ENCODE results near the gene ADARB2. TPM values are rescaled to one million over a fixed set of nuclear protein-coding genes. Genes with fewer than 3 reads are reported as not detected.

ADARB2 gene
- total RNA-seq, 2 experiments from 2014 or later = not detected

GRCh38 chr10:1576467-1577372 is 160.6 kb downstream of the ADARB2 start:
- POLR2A ChIA-PET = no interaction called here
- CTCF ChIA-PET = no interaction called here

GRCh38 chr10:1575481-1576244 is 161.7 kb downstream of the ADARB2 start:
- ChIA-PET CTCF (no interaction called here), POLR2A (no interaction called here)

GRCh38 chr10:1574719-1575118 is 162.6 kb downstream of the ADARB2 start:
- CTCF ChIA-PET = no interaction called here
- POLR2A ChIA-PET = no interaction called here

GRCh38 chr10:1573981-1574380 is 163.3 kb downstream of the ADARB2 start:
- CTCF ChIA-PET = no interaction called here
- POLR2A ChIA-PET = no interaction called here

- CTCF ChIA-PET = interaction anchor here (0.6 kb wide), 1 partner anchor 15 kb away, joined by 3 read pairs; no protein-coding TSS in a partner anchor
- POLR2A ChIA-PET = no interaction called here
Observed at GRCh38 chr10:1573334-1573969, 163.9 kb downstream of the ADARB2 start.

- POLR2A ChIA-PET = no interaction called here
- CTCF ChIA-PET = no interaction called here
Observed at GRCh38 chr10:1572519-1573333, 164.6 kb downstream of the ADARB2 start.

- CTCF ChIA-PET = no interaction called here
- POLR2A ChIA-PET = no interaction called here
Observed at GRCh38 chr10:1571587-1572237, 165.6 kb downstream of the ADARB2 start.

- ChIA-PET CTCF (no interaction called here), POLR2A (no interaction called here)
Observed at GRCh38 chr10:1570416-1571051, 166.8 kb downstream of the ADARB2 start.

GRCh38 chr10:1569208-1569607 is 168.1 kb downstream of the ADARB2 start:
- POLR2A ChIA-PET = no interaction called here
- CTCF ChIA-PET = no interaction called here

- ChIA-PET POLR2A (no interaction called here), CTCF (no interaction called here)
Observed at GRCh38 chr10:1567742-1568495, 169.4 kb downstream of the ADARB2 start.

- ChIA-PET CTCF (no interaction called here), POLR2A (no interaction called here)
Observed at GRCh38 chr10:1567152-1567551, 170.2 kb downstream of the ADARB2 start.

GRCh38 chr10:1564791-1565190 is 172.5 kb downstream of the ADARB2 start:
- CTCF ChIA-PET = no interaction called here
- POLR2A ChIA-PET = no interaction called here

- ChIA-PET CTCF (no interaction called here), POLR2A (no interaction called here)
Observed at GRCh38 chr10:1563028-1563427, 174.3 kb downstream of the ADARB2 start.

- CTCF ChIA-PET = no interaction called here
Observed at GRCh38 chr10:1561731-1562337, 175.5 kb downstream of the ADARB2 start.

GRCh38 chr10:1560535-1561192 is 176.7 kb downstream of the ADARB2 start:
- CTCF ChIA-PET = no interaction called here

More at GRCh38 chr10:1561731-1562337, 175.5 kb downstream of the ADARB2 start:
- POLR2A ChIA-PET = no interaction called here

GRCh38 chr10:1559761-1560160 is 177.6 kb downstream of the ADARB2 start:
- CTCF ChIA-PET = no interaction called here
- POLR2A ChIA-PET = no interaction called here

More at GRCh38 chr10:1560535-1561192, 176.7 kb downstream of the ADARB2 start:
- POLR2A ChIA-PET = no interaction called here

- CTCF ChIA-PET = no interaction called here
- POLR2A ChIA-PET = no interaction called here
Observed at GRCh38 chr10:1559311-1559710, 178.0 kb downstream of the ADARB2 start.

All from activated CD8-positive, alpha-beta memory T cell treated with anti-CD3 and anti-CD28 coated beads for 36 hours (primary cell).